ENCODE data around the gene DYNLT2.
"Not testable (repeated sequence)": the region's sequence is repeated elsewhere in the genome, so short reads cannot be mapped to it uniquely, and the experiment has no call there.

Gene DYNLT2

GRCh38 chr6:169783401-169783800, 32.0 kb upstream of the DYNLT2 start:
- no peak for DNase-seq

- no peak for DNase-seq
These were observed 31.6 kb upstream of the DYNLT2 start for GRCh38 chr6:169782966-169783365.

GRCh38 chr6:169780571-169781091, 29.3 kb upstream of the DYNLT2 start:
- no peak for DNase-seq

- no peak for DNase-seq
These were observed 28.5 kb upstream of the DYNLT2 start for GRCh38 chr6:169779896-169780295.

GRCh38 chr6:169779092-169779815, 27.9 kb upstream of the DYNLT2 start:
- DNase-seq: no peak

- no peak for DNase-seq
These were observed 27.3 kb upstream of the DYNLT2 start for GRCh38 chr6:169778646-169779045.

GRCh38 chr6:169777896-169778295, 26.5 kb upstream of the DYNLT2 start:
- DNase-seq: no peak

- DNase-seq: no peak
These were observed 25.0 kb upstream of the DYNLT2 start for GRCh38 chr6:169776379-169776778.

GRCh38 chr6:169775321-169775720, 23.9 kb upstream of the DYNLT2 start:
- no peak for DNase-seq

- DNase-seq: no peak
These were observed 23.0 kb upstream of the DYNLT2 start for GRCh38 chr6:169774347-169774746.

- no peak for DNase-seq
These were observed 15.8 kb upstream of the DYNLT2 start for GRCh38 chr6:169766921-169767736.

GRCh38 chr6:169766232-169766631, 14.9 kb upstream of the DYNLT2 start:
- no peak for DNase-seq

GRCh38 chr6:169765789-169766188, 14.4 kb upstream of the DYNLT2 start:
- DNase-seq: not testable (repeated sequence)

GRCh38 chr6:169763881-169764280, 12.5 kb upstream of the DYNLT2 start:
- DNase-seq: no peak

GRCh38 chr6:169763308-169763707, 11.9 kb upstream of the DYNLT2 start:
- DNase-seq: no peak

- no peak for DNase-seq
These were observed 3.8 kb upstream of the DYNLT2 start for GRCh38 chr6:169755162-169755561.

- DNase-seq: peak; percentile 17 to 19
These were observed 777 bp upstream of the DYNLT2 start for GRCh38 chr6:169752074-169752623.

GRCh38 chr6:169746556-169746955, 4.8 kb downstream of the DYNLT2 start:
- no peak for DNase-seq

- no peak for DNase-seq
These were observed 6.0 kb downstream of the DYNLT2 start for GRCh38 chr6:169745405-169745804.

- no peak for DNase-seq
These were observed 10.0 kb downstream of the DYNLT2 start for GRCh38 chr6:169741344-169741743.

GRCh38 chr6:169738976-169739529, 12.3 kb downstream of the DYNLT2 start:
- no peak for DNase-seq

- no peak for DNase-seq
These were observed 13.0 kb downstream of the DYNLT2 start for GRCh38 chr6:169738204-169738975.

- DNase-seq: no peak
These were observed 21.4 kb downstream of the DYNLT2 start for GRCh38 chr6:169729961-169730360.
